A549 (cell line): ENCODE results near the gene TUBGCP3. TPM values are rescaled to one million over a fixed set of nuclear protein-coding genes. Genes with fewer than 3 reads are reported as not detected.

Experiments used
- ATAC-seq, 2 experiments: fragments of 200-7000 bp in 1 of 2; fragments of >200 bp in 1 of 2; cut with Nextera tagmentation in 1 of 2; cut with Tn5 transposase in 1 of 2; 3 replicates each; pipeline versions ENCODE4 v1.8.0 to v1.9.1; 2018 to 2020; ENCODE audit warnings: mild to moderate bottlenecking in 1 of 2, moderate library complexity in 1 of 2
- CTCF ChIA-PET: fragments of 300-600 bp; sonication (Branson Sonifier 250); formaldehyde crosslinking; extraction: SDS; loops from one replicate; lab custom pipeline; 2021; ENCODE audit warnings: antibody characterized with exemption, inconsistent platforms; lab: Yijun Ruan, JAX
- POLR2A ChIA-PET: fragments of 350-600 bp; formaldehyde crosslinking; extraction: SDS; loops from one replicate; lab custom pipeline; 2021; ENCODE audit warnings: antibody characterized with exemption, inconsistent platforms; lab: Yijun Ruan, JAX
- DNase-seq, 2 experiments: peaks; one replicate each; pipeline versions ENCODE4 v3.0.0 to v3.0.0-alpha.2; 2011 to 2016; ENCODE audit warnings: low read depth in 1 of 2, low spot score in 1 of 2
- FAIRE-seq: peaks from 2 replicates; lab custom pipeline; 2011; peaks lifted over from hg19 to GRCh38; lab: Jason Lieb, UNC
- H3K27ac ChIP-seq, 2 experiments: fragments of >200 bp; sonication (Bioruptor Twin); formaldehyde crosslinking; 3 replicates each; pipeline ENCODE4 v1.5.1; 2016 to 2017
- H3K4me1 ChIP-seq: fragments of >200 bp; sonication (Bioruptor Twin); formaldehyde crosslinking; 3 replicates; pipeline ENCODE4 v1.6.1; 2016
- H3K4me2 ChIP-seq: fragments of >200 bp; sonication (Bioruptor Twin); formaldehyde crosslinking; 3 replicates; pipeline ENCODE4 v1.6.1; 2016
- H3K4me3 ChIP-seq: fragments of >200 bp; sonication (Bioruptor Twin); formaldehyde crosslinking; 3 replicates; pipeline ENCODE4 v1.5.1; 2016
- H3K9me3 ChIP-seq: fragments of >200 bp; sonication (Bioruptor Twin); formaldehyde crosslinking; 3 replicates; pipeline ENCODE4 v1.6.1; 2016
- BHLHE40 ChIP-seq: IDR thresholded peaks from 2 replicates; pipeline ENCODE4 v1.6.1; 2012; ENCODE audit warnings: low read depth, low read length, inconsistent platforms
- CBX8 ChIP-seq: fragments of 200-600 bp; sonication (generic); IDR thresholded peaks from 2 replicates; pipeline ENCODE4 v1.6.1; 2016
- EHF ChIP-seq: fragments of 250-450 bp; sonication (Bioruptor Pico); IDR thresholded peaks from 2 replicates; pipeline ENCODE4 v1.5.0; 2020; ENCODE audit warnings: mild to moderate bottlenecking
- EHMT2 ChIP-seq: fragments of 200-600 bp; sonication (generic); IDR thresholded peaks from 2 replicates; pipeline ENCODE4 v1.6.1; 2016; ENCODE audit warnings: antibody characterized with exemption, low read depth, mild to moderate bottlenecking, moderate library complexity
- ESRRA ChIP-seq: fragments of 150-350 bp; IDR thresholded peaks from 2 replicates; pipeline ENCODE4 v1.6.1; 2014; ENCODE audit warnings: mild to moderate bottlenecking, low read length, borderline replicate concordance
- FOSB ChIP-seq: fragments of 250-450 bp; sonication (Bioruptor Pico); IDR thresholded peaks from 2 replicates; pipeline ENCODE4 v1.5.0; 2020; ENCODE audit warnings: mild to moderate bottlenecking, moderate library complexity
- FOXS1 ChIP-seq: fragments of 250-450 bp; sonication (Bioruptor Pico); IDR thresholded peaks from 2 replicates; pipeline ENCODE4 v1.5.0; 2020; ENCODE audit warnings: mild to moderate bottlenecking, moderate library complexity
- GATA3 ChIP-seq: IDR thresholded peaks from 2 replicates; pipeline ENCODE4 v1.6.1; 2012; ENCODE audit warnings: borderline replicate concordance
- HDAC2 ChIP-seq: fragments of 200-600 bp; sonication (generic); IDR thresholded peaks from 2 replicates; pipeline ENCODE4 v1.6.1; 2016
- HEYL ChIP-seq: fragments of 250-450 bp; sonication (Bioruptor Pico); IDR thresholded peaks from 2 replicates; pipeline ENCODE4 v1.8.0; 2021; ENCODE audit warnings: mild to moderate bottlenecking, moderate library complexity
- HOXB5 ChIP-seq: fragments of 250-450 bp; sonication (Bioruptor Pico); IDR thresholded peaks from 2 replicates; pipeline ENCODE4 v1.5.0; 2020; ENCODE audit warnings: mild to moderate bottlenecking, moderate library complexity
- JUNB ChIP-seq: fragments of >200 bp; sonication (Bioruptor Twin); formaldehyde crosslinking; IDR thresholded peaks from 2 replicates; pipeline ENCODE4 v1.6.1; 2016
- MAFK ChIP-seq: fragments of 450-650 bp; IDR thresholded peaks from 2 replicates; pipeline ENCODE4 v1.6.1; 2014; ENCODE audit not compliant: partially characterized antibody
- PHF8 ChIP-seq: fragments of 200-600 bp; sonication (generic); IDR thresholded peaks from 2 replicates; pipeline ENCODE4 v1.6.1; 2016; ENCODE audit warnings: low read depth, mild to moderate bottlenecking, antibody characterized with exemption, moderate library complexity, borderline replicate concordance
- POLR2A ChIP-seq: IDR thresholded peaks from 2 replicates; pipeline ENCODE4 v1.6.1; 2012; ENCODE audit warnings: mild to moderate bottlenecking, low read length
- RCOR1 ChIP-seq: fragments of 150-350 bp; IDR thresholded peaks from 2 replicates; pipeline ENCODE4 v1.6.1; 2014; ENCODE audit warnings: antibody characterized with exemption, low read length, low read depth
- SMC3 ChIP-seq: fragments of >200 bp; sonication (Bioruptor Twin); formaldehyde crosslinking; IDR thresholded peaks from 3 replicates; pipeline ENCODE4 v1.6.1; 2018; ENCODE audit warnings: inconsistent platforms
- TFCP2L1 ChIP-seq: fragments of 250-450 bp; sonication (Bioruptor Pico); IDR thresholded peaks from 2 replicates; pipeline ENCODE4 v1.5.0; 2021; ENCODE audit warnings: mild to moderate bottlenecking
- TP53 ChIP-seq: fragments of 250-450 bp; sonication (Bioruptor Pico); IDR thresholded peaks from 2 replicates; pipeline ENCODE4 v1.5.0; 2021; ENCODE audit warnings: mild to moderate bottlenecking, moderate library complexity
- ZC3H11A ChIP-seq: fragments of 450-650 bp; IDR thresholded peaks from 2 replicates; pipeline ENCODE4 v1.6.1; 2014; ENCODE audit warnings: antibody characterized with exemption, mild to moderate bottlenecking
- WGBS: methylation state at CpG from one replicate; pipeline ENCODE4 v1.1.6; 2017; ENCODE audit errors: missing lambda C conversion rate; 5-methylcytosine and 5-hydroxymethylcytosine counted together
- polyA plus RNA-seq, 4 experiments: library from polyadenylated mRNA; depleted of rRNA in 3 of 4; stranded (reverse); fragments of >200 nt; fragmentation: RNase III in 1 of 4; extraction: RNeasy Plus Mini Kit Qiagen cat#74134 plus additional on column Dnase treatment in 1 of 4; gene quantifications; 2 replicates in 3 of 4; 3 replicates in 1 of 4; pipeline ENCODE4 v1.2.3, GENCODE V29; 2011 to 2017
- TF ChIP-seq, protein P1 (sequence below): fragments of >200 bp; sonication (Bioruptor Twin); formaldehyde crosslinking; IDR thresholded peaks from 3 replicates; pipeline ENCODE4 v1.6.1; 2016
- TF ChIP-seq, protein P2 (sequence below): fragments of >200 bp; sonication (Bioruptor Twin); formaldehyde crosslinking; IDR thresholded peaks from 3 replicates; pipeline ENCODE4 v1.5.1; 2016
- TF ChIP-seq, protein P3 (sequence below): fragments of 450-650 bp; IDR thresholded peaks from 2 replicates; pipeline ENCODE4 v1.6.1; 2014; ENCODE audit warnings: antibody characterized with exemption

The TUBGCP3 gene
- polyA plus RNA-seq, 2 of the 4 experiments (the other 2 are of a cell fraction): 15.9 to 21.3 TPM

GRCh38 chr13:112580211-112580610 is 7.7 kb downstream of the TUBGCP3 start:
- H3K9me3 ChIP-seq: peaks cover 3% of the 10 kb centered on the region; the same call in 1 of the 3 replicates
- H3K4me1 ChIP-seq: no peaks in the 10 kb centered on the region
- H3K4me3 ChIP-seq: no peak overlapping the region
- 88% methylated on average over 2 of the region's 2 CpGs for WGBS
- ATAC-seq (no peak), FAIRE-seq (no peak), DNase-seq (no peak)
- CTCF ChIA-PET: interaction anchor here (0.8 kb wide), 1 partner anchor 1106 kb away, joined by 3 read pairs; no protein-coding TSS in a partner anchor
- no peak overlapping the region for H3K4me2 ChIP-seq
- TF ChIP-seq FOSB (CRISPR knock-in tag): no peak
- TF ChIP-seq, protein P1, sequence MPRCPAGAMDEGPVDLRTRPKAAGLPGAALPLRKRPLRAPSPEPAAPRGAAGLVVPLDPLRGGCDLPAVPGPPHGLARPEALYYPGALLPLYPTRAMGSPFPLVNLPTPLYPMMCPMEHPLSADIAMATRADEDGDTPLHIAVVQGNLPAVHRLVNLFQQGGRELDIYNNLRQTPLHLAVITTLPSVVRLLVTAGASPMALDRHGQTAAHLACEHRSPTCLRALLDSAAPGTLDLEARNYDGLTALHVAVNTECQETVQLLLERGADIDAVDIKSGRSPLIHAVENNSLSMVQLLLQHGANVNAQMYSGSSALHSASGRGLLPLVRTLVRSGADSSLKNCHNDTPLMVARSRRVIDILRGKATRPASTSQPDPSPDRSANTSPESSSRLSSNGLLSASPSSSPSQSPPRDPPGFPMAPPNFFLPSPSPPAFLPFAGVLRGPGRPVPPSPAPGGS: no peak
- TF ChIP-seq ZC3H11A: no peak
- TF ChIP-seq FOXS1 (CRISPR knock-in tag): no peak
- TF ChIP-seq ESRRA: no peak
- no peak for TF ChIP-seq TFCP2L1 (CRISPR knock-in tag)
- POLR2A ChIA-PET: no interaction called here
- H3K27ac ChIP-seq: no peak overlapping the region

- ChIA-PET CTCF (interaction anchor here (0.8 kb wide), 1 partner anchor 1105 kb away, joined by 3 read pairs; no protein-coding TSS in a partner anchor), POLR2A (no interaction called here)
- TF ChIP-seq PHF8: no peak
- TF ChIP-seq, protein P2, sequence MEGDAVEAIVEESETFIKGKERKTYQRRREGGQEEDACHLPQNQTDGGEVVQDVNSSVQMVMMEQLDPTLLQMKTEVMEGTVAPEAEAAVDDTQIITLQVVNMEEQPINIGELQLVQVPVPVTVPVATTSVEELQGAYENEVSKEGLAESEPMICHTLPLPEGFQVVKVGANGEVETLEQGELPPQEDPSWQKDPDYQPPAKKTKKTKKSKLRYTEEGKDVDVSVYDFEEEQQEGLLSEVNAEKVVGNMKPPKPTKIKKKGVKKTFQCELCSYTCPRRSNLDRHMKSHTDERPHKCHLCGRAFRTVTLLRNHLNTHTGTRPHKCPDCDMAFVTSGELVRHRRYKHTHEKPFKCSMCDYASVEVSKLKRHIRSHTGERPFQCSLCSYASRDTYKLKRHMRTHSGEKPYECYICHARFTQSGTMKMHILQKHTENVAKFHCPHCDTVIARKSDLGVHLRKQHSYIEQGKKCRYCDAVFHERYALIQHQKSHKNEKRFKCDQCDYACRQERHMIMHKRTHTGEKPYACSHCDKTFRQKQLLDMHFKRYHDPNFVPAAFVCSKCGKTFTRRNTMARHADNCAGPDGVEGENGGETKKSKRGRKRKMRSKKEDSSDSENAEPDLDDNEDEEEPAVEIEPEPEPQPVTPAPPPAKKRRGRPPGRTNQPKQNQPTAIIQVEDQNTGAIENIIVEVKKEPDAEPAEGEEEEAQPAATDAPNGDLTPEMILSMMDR: no peak
- TF ChIP-seq CBX8: no peak
- TF ChIP-seq TP53: no peak
- no peak for TF ChIP-seq SMC3
- no peak for TF ChIP-seq HDAC2
- no peak for TF ChIP-seq POLR2A
- no peak for TF ChIP-seq EHF (CRISPR knock-in tag)
- no peak for TF ChIP-seq BHLHE40
- TF ChIP-seq JUNB: no peak
- TF ChIP-seq HEYL: no peak
- TF ChIP-seq, protein P3, sequence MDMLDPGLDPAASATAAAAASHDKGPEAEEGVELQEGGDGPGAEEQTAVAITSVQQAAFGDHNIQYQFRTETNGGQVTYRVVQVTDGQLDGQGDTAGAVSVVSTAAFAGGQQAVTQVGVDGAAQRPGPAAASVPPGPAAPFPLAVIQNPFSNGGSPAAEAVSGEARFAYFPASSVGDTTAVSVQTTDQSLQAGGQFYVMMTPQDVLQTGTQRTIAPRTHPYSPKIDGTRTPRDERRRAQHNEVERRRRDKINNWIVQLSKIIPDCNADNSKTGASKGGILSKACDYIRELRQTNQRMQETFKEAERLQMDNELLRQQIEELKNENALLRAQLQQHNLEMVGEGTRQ: no peak
- TF ChIP-seq RCOR1: no peak
- no peak for TF ChIP-seq EHMT2
- TF ChIP-seq HOXB5 (CRISPR knock-in tag): no peak
- no peak for TF ChIP-seq GATA3
- no peak for TF ChIP-seq ESRRA
- Histone ChIP-seq H3K4me2 (no peak overlapping the region), H3K9me3 (peaks cover 3% of the 10 kb centered on the region; the same call in 1 of the 3 replicates), H3K4me1 (no peaks in the 10 kb centered on the region), H3K4me3 (no peak overlapping the region), H3K27ac (no peak overlapping the region)
- DNase-seq (no peak), FAIRE-seq (no peak), ATAC-seq (no peak)
- no CpG with 5 or more reads among the region's 18 CpGs for WGBS
Measured at GRCh38 chr13:112579310-112579843, 8.6 kb downstream of the TUBGCP3 start.

GRCh38 chr13:112576768-112577167 is 11.2 kb downstream of the TUBGCP3 start:
- no peak for FAIRE-seq
- H3K4me2 ChIP-seq: no peak overlapping the region
- no peak for TF ChIP-seq MAFK
- no peak for TF ChIP-seq EHF (CRISPR knock-in tag)
- TF ChIP-seq POLR2A: no peak
- TF ChIP-seq, all 56 proteins: peak for 0
- DNase-seq (no peak), ATAC-seq (no peak)
- ChIA-PET POLR2A (no interaction called here), CTCF (no interaction called here)
- Histone ChIP-seq H3K9me3 (peaks cover 3% of the 10 kb centered on the region; the same call in 1 of the 3 replicates), H3K4me1 (no peaks in the 10 kb centered on the region), H3K27ac (no peak overlapping the region), H3K4me3 (no peak overlapping the region)
